ENCODE results near the gene AEN.
"Not testable (repeated sequence)": the region's sequence is repeated elsewhere in the genome, so short reads cannot be mapped to it uniquely, and the experiment has no call there.

The AEN gene

GRCh38 chr15:88630798-88631463 is 9.8 kb downstream of the AEN start:
- no peak for DNase-seq (ENCODE audit: low read depth in 1 of 2, low spot score in 1 of 2)

DNA sequence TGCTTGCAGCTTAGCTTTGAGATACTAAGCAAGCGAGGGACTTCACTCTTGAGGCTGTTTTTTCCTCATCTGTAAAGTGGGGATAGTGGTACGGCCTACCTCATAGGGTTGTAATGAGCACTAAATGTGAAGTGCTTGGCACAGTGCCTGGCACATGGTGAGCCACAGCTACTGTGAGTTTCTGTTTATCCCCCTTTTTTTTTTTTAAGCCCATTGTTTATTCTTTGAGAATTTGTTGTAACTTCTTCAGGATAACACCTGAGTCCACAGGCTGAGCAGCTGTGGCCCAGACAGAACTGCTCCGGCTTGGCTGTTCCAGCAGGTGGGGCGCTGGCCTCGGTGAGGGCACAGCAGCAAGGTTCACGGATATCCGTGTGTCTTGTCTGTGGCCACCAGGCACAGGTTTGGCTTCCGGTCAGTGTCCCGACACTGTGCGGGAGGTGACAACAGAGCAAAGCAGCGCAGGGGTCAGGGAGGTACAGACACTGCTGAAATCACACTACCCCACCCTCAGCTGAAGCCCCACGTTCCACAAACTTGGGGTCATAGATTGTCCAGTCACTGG is 10.4 kb downstream of the AEN start:
- no peak for DNase-seq (ENCODE audit: low read depth in 1 of 2, low spot score in 1 of 2)

GRCh38 chr15:88632797-88633196 is 11.7 kb downstream of the AEN start:
- not testable (repeated sequence) for DNase-seq (ENCODE audit: low read depth in 1 of 2, low spot score in 1 of 2)

DNA sequence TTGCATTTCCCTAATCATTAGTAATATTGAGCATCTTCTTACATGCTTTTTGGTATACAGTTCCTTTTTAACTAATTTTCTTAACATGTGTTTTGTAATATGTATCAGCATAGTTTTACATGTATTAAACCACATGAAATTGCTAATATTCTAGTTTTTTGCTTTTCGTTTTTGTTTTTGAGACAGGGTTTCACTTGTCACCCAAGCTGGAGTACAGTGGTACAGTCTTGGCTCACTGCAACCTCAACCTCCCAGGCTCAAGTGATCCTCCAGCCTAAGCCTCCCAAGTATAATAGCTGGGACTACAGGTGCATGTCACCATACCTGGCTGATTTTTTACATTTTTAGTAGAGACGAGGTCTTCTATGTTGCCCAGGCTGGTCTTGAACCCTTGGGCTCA is 13.3 kb downstream of the AEN start:
- no peak for DNase-seq (ENCODE audit: low read depth in 1 of 2, low spot score in 1 of 2)

DNA sequence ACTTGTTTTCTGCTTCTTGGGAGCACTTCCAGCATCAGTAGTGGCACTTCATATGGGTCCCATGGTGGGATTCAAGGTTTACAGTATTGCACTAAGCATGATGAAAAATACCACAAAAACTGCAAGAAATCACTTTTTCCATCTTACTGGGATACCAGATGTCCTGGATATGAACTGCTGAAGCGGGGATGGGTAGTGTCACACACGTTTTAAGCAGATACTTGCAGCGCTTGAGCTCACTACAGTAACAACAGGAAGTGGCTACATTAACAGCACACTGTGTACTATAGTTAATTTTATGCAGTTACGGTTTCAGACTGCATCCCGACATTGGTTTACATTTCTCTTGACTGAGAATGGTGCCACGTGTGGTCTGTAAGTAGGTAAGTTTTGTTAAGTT is 14.2 kb downstream of the AEN start:
- DNase-seq (ENCODE audit: low read depth in 1 of 2, low spot score in 1 of 2), result no peak

- DNase-seq (ENCODE audit: low read depth in 1 of 2, low spot score in 1 of 2), result no peak
Observed at GRCh38 chr15:88636050-88636449, 14.9 kb downstream of the AEN start.

GRCh38 chr15:88636654-88637053 is 15.5 kb downstream of the AEN start:
- no peak for DNase-seq (ENCODE audit: low read depth in 1 of 2, low spot score in 1 of 2)

DNA sequence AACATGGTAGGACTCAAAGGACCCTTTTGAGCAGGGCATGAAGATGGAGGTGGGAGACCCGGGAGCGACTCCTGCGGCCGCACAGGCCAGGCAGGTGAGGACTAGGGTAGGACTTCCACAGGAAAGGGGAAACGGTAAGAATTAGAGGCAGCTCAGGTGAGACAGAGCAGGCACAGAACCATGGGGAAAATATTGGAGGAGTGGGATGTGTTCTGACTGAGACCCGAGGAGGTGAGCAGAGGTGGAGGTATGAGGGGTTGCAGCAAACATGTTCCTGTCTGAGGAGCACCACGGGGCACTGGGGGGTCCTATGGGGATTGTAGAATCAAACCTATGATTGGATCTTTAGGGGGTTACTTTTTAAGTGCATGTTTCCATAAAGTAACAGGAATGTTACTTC is 16.3 kb downstream of the AEN start:
- no peak for DNase-seq (ENCODE audit: low read depth in 1 of 2, low spot score in 1 of 2)

GRCh38 chr15:88637841-88638625 is 16.9 kb downstream of the AEN start:
- no peak for DNase-seq (ENCODE audit: low read depth in 1 of 2, low spot score in 1 of 2)

DNA sequence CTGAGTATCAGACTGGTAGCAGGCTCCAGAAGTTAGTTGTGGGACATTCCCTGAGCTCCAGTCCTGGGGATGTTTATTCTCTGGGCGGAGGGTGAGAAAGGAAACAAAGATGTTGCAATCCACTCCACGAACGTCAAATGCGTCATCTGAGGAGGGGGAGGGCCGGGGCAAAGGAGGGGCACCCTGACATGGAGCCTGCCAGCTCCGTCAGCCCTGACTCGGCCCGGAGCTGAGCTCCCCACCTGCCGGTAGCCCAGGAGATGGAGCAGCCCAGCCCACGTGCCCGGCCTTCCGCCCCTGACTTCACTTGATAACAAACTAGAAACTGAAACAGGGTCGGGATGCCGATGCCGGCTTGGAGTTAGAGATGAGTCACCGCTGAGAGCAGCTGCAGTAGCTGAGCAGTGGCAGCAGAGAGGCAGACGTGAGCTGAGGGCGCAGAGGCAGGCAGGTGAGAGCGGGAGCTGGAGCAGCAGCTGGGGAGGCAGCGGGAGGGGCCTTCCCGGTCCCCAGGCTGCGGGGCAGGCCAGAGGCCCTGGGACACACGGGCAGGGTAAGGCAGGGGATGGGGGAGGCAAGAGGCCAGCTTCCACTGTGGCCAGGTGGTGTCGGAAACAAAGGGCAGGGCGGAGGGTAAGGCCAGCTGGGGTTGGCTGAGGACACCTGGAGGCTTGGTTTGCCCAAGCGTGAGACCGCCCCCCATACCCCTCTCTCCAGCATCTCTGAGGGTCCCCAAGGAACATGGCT is 17.7 kb downstream of the AEN start, which contains the start of gene ISG20:
ISG20 (plus strand) TSS at position 391 of the 747 bp plus-strand sequence; CDS start at position 742, 351 bp downstream.
- peak; percentile 86 to 93 for DNase-seq (ENCODE audit: low read depth in 1 of 2, low spot score in 1 of 2)

GRCh38 chr15:88641959-88642452 is 20.9 kb downstream of the AEN start:
- no peak for DNase-seq (ENCODE audit: low read depth in 1 of 2, low spot score in 1 of 2)

- not testable (repeated sequence) for DNase-seq (ENCODE audit: low read depth in 1 of 2, low spot score in 1 of 2)
Observed at GRCh38 chr15:88642514-88642913, 21.4 kb downstream of the AEN start.

- DNase-seq (ENCODE audit: low read depth in 1 of 2, low spot score in 1 of 2), result no peak
Observed at GRCh38 chr15:88644741-88645140, 23.6 kb downstream of the AEN start.

GRCh38 chr15:88645171-88646087 is 24.3 kb downstream of the AEN start:
- no peak for DNase-seq (ENCODE audit: low read depth in 1 of 2, low spot score in 1 of 2)

DNA sequence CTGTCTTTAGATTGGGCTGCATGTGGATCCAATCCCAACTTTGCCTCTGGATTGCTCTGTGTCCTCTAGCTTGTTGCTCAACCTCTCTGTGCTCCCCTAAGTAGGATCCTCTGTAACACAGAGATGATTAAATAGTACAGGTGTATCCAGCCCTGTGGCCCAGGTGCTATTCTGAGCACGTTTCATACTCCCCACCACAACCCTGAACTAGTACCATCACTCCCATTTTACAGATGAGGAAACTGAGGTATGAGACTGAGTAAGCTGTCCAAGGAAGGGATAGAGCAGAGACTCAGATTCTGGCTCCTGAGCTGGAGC is 24.9 kb downstream of the AEN start:
- no peak for DNase-seq (ENCODE audit: low read depth in 1 of 2, low spot score in 1 of 2)

DNA sequence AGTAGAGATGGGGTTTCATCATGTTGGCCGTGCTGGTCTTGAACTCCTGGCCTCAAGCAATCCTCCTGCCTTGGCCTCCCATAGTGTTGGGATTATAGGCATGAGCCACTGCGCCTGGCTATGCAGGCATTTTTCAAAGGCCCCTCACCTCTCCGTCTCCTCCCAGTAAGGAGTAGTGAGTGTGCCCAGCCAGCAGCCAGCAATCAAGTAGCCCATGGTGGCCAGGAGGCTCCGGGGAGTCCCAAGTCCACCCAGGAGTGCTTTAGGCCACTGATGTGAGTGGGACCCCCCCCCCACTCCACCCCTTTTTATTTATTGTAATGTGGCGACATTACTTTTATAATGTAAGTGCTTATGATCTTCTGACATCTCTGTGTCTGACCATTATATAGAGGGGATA is 25.8 kb downstream of the AEN start:
- no peak for DNase-seq (ENCODE audit: low read depth in 1 of 2, low spot score in 1 of 2)

GRCh38 chr15:88647351-88648105 is 26.4 kb downstream of the AEN start:
- no peak for DNase-seq (ENCODE audit: low read depth in 1 of 2, low spot score in 1 of 2)

GRCh38 chr15:88648357-88649214 is 27.4 kb downstream of the AEN start:
- DNase-seq (ENCODE audit: low read depth in 1 of 2, low spot score in 1 of 2), result no peak

- peak; percentile 50 to 67 for DNase-seq (ENCODE audit: low read depth in 1 of 2, low spot score in 1 of 2)
Observed at GRCh38 chr15:88649286-88649733, 28.2 kb downstream of the AEN start.
